BLaER1 (cell line): ENCODE measurements around the gene FGGY.

Experiments
- H3K27ac ChIP-seq: shearing (Covaris generic); formaldehyde crosslinking; 2 replicates; pipeline ENCODE4 v1.8.1; 2022
- H3K27me3 ChIP-seq: shearing (Covaris generic); formaldehyde crosslinking; 2 replicates; pipeline ENCODE4 v1.8.1; 2022
- H3K36me3 ChIP-seq: shearing (Covaris generic); formaldehyde crosslinking; 2 replicates; pipeline ENCODE4 v1.8.1; 2022
- H3K4me1 ChIP-seq: shearing (Covaris generic); formaldehyde crosslinking; 2 replicates; pipeline ENCODE4 v1.8.1; 2022
- H3K4me2 ChIP-seq: shearing (Covaris generic); formaldehyde crosslinking; 2 replicates; pipeline ENCODE4 v1.8.1; 2022
- H3K4me3 ChIP-seq: shearing (Covaris generic); formaldehyde crosslinking; 2 replicates; pipeline ENCODE4 v1.8.1; 2022
- H3K9ac ChIP-seq: shearing (Covaris generic); formaldehyde crosslinking; 2 replicates; pipeline ENCODE4 v1.8.1; 2022
- H3K9me3 ChIP-seq: shearing (Covaris generic); formaldehyde crosslinking; 2 replicates; pipeline ENCODE4 v1.8.1; 2022
- H4K20me1 ChIP-seq: shearing (Covaris generic); formaldehyde crosslinking; 2 replicates; pipeline ENCODE4 v1.8.1; 2022
- Cebpa-rat ChIP-seq: shearing (Covaris generic); IDR thresholded peaks from 2 replicates; pipeline ENCODE4 v1.8.1; 2022

FGGY gene

DNA sequence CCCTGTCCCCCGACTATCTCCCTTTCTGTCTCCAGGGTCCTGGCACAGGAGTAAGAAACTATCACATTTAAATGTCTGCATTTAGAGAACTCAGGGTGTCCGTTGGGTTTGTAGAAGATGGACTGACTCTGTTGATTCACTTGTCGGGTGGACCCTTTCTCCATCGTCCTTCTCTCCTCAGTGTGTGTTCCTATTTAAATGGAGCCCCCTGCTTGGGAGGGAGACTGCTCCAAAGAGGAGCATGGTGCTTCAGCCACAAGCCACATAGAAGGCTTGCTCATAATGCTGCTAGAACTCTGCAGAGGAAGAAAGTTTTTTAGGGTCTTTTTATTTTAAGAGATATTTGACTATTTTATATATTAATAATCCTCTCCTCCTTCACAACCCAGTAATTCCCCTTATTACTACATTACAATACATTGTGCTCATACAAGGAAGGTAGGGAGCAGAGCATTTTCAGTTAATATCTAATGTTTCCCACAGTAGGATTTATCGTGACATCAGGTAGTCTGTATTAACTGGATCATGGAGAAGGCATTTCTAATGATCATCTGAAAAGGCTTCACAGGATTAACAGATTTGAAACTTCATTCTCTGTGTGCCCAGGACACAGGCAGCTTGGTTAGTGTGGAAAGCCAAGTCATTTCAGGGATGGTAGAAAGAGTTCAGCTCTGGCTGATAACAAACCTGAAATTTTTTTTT, 13.8 kb downstream of the FGGY start:
- Histone ChIP-seq H3K27ac (no peak overlapping the region), H4K20me1 (no peaks in the 10 kb centered on the region), H3K9me3 (peaks cover 3% of the 10 kb centered on the region), H3K4me3 (no peak overlapping the region), H3K27me3 (no peaks in the 10 kb centered on the region), H3K4me1 (peaks cover 12% of the 10 kb centered on the region), H3K36me3 (no peaks in the 10 kb centered on the region), H3K9ac (no peak overlapping the region), H3K4me2 (no peak overlapping the region)
- TF ChIP-seq Cebpa-rat: no peak

DNA sequence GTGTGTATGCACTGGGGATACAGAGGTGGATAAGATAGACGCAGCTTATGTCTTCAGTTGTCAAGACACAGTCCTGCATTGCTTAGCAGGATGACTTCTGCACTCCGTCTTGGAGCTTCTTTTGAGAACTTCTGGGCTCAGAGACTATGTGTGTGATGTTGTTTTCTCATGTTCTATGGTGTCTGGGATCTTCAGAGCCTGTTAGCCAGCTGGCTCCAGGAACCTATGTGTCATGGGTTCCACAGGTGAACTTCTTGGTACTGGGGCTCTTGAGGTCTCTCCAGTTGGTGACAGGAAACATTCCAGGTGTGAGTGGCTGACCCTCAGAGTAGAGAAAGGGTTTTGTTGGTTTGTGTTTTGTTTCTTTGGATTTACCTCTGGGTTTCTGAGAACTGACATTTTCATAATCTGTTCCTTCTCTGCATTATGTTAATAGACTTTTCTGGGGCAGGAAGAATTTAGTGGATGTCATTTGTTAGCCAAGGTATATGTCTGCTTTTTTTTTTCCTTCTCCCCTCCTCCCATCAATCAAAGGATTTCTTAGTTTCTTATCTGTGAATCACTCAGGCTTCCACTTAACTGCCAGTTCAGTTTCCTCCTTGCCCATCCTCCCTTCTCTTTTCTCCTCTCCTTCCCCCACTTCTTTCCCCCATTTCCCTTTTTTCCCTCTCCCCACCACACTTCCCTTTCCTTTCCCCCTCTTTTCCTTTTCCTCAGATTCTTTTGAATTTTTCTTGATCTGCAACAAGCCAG, 18.1 kb downstream of the FGGY start:
- H3K4me2 ChIP-seq: peak overlapping the region; percentile 77
- no peaks in the 10 kb centered on the region for H4K20me1 ChIP-seq
- no peaks in the 10 kb centered on the region for H3K36me3 ChIP-seq
- H3K9me3 ChIP-seq: no peaks in the 10 kb centered on the region
- H3K9ac ChIP-seq: no peak overlapping the region
- H3K4me3 ChIP-seq: no peak overlapping the region
- H3K27ac ChIP-seq: peak overlapping the region; percentile 45; the same call in 1 of the 2 replicates
- peaks cover 50% of the 10 kb centered on the region for H3K4me1 ChIP-seq
- no peak for TF ChIP-seq Cebpa-rat
- no peaks in the 10 kb centered on the region for H3K27me3 ChIP-seq

DNA sequence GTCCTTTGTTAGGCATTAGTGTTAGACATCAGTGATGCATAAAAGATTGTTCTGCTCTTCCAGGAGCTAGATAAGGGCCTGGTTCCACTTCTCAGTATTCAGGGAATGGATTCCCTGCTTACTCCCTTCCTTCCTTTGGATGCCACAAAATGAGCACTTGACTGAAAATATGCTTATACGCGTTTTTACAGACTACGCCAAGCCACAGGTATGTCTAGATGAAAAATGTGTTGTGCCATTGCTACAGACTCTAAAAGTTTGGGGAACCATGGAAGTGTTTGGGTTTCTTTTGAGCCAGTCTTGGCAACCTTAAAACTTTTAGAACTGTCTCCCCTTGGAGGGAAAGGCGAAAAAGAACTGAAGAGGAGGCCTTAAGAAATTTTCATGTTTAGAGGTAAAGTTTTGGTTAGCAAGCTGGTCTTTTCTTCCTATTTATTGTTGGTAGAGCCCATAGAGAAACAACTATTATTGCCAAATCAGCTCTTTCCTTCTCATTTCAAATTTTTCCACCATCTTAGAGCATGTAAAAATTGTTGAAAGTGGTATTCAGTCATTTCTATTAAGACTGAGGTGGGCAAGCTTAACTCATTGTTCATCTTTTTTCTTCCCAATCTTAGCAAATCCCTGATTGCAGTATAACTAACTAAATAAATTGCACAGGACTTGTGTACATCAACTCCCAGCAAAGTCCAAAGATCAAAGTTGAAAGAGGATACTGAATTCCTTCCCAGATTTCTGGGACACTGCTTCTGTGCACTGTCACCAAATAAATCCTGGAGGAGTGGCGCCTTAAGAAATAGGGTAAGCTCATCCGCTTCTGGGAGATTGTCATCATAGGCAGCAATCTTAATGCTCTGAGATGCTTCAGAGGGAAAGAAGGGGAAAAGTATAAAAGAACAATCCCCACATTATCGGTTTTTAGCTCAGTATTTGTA, 18.9 kb downstream of the FGGY start:
- peak overlapping the region; percentile 77 for H3K4me2 ChIP-seq
- H3K4me1 ChIP-seq: peaks cover 53% of the 10 kb centered on the region

DNA sequence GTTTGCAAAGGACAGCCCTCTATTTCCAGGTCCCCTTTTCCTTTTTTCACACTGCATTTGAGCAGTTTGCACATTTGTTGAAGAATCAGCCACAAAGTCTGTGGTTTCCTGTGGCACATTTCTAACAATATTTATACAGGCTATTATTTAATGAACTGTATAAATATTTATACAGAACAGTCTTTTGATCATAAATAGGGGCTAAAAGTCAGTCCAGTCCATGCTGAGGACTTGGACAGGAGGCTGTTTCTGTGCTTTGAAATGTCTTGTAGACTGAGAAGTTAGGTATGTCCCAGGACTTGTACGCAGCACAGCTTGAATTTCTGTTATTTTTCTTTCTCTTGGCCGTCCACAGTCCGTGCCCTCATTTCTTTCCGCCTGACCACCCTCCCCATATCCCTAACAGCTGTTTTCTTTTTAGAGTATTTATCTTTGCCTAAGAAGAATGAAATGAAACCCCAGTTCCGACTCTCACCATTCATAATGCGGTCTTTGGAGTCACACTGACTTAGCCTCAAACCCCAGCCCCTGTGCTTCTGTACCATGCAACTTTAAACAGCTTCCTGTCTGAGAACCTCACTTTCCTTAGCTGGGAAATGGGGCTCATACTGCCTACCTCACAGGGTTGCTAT, 19.7 kb downstream of the FGGY start:
- peaks cover 53% of the 10 kb centered on the region for H3K4me1 ChIP-seq
- no peak for TF ChIP-seq Cebpa-rat
- H3K9ac ChIP-seq: peak overlapping the region; percentile 2; the same call in 1 of the 2 replicates
- no peaks in the 10 kb centered on the region for H4K20me1 ChIP-seq
- H3K9me3 ChIP-seq: no peaks in the 10 kb centered on the region
- H3K27me3 ChIP-seq: no peaks in the 10 kb centered on the region
- peak overlapping the region; percentile 30 for H3K4me3 ChIP-seq
- peak overlapping the region; percentile 77 for H3K4me2 ChIP-seq
- peak overlapping the region; percentile 45 for H3K27ac ChIP-seq
- H3K36me3 ChIP-seq: no peaks in the 10 kb centered on the region

More for the DNA sequence above, 18.9 kb downstream of the FGGY start:
- Histone ChIP-seq H3K4me3 (no peak overlapping the region), H3K27me3 (no peaks in the 10 kb centered on the region), H3K9ac (peak overlapping the region; percentile 2; the same call in 1 of the 2 replicates), H3K27ac (peak overlapping the region; percentile 45), H4K20me1 (no peaks in the 10 kb centered on the region), H3K36me3 (no peaks in the 10 kb centered on the region), H3K9me3 (no peaks in the 10 kb centered on the region)
- no peak for TF ChIP-seq Cebpa-rat

DNA sequence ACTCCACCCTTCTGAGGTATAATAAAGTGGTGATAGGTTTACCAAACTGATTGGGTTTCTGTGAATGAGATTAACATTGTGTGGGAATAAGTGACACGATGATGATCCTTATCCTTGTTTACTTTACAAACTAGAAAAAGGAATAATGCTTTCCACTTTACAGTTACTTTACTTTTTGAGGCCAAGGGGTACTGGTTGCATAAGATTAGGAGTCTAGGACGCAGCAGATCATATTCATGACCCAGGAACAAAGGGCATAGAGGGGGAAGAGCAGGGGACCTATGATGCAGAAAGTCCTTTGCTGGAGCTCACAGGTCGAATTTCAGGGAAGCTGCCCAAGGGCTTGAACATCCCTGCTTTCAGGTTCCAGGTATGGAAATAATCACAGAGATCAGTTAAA, 20.4 kb downstream of the FGGY start:
- Histone ChIP-seq H3K4me1 (peaks cover 53% of the 10 kb centered on the region), H3K36me3 (no peaks in the 10 kb centered on the region), H3K27ac (peak overlapping the region; percentile 45), H3K27me3 (no peaks in the 10 kb centered on the region), H3K4me3 (no peak overlapping the region), H3K9me3 (no peaks in the 10 kb centered on the region), H4K20me1 (no peaks in the 10 kb centered on the region), H3K4me2 (peak overlapping the region; percentile 77), H3K9ac (peak overlapping the region; percentile 2; the same call in 1 of the 2 replicates)
- TF ChIP-seq Cebpa-rat: no peak

DNA sequence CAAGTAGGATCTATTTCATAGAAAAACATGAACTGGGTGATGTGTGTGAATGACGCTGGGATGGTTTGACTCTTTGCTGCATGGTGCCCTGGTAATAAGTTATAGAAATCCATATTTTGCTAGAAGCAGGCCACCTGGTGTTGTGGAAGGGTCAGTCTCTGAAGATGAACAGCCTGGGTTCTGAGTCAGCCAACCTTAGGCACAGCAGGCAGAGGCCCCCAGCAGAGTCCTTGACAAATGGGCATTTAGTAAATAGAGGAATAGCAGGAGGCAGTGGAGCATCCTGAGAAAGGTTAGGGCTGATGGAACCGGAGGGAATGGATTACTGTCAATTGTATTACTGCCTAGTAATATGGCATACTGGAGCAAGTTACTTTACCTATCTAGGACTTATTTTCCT, 20.9 kb downstream of the FGGY start:
- Histone ChIP-seq H3K4me1 (peaks cover 53% of the 10 kb centered on the region), H3K4me2 (peak overlapping the region; percentile 77), H3K9me3 (no peaks in the 10 kb centered on the region), H3K27ac (no peak overlapping the region), H3K27me3 (no peaks in the 10 kb centered on the region), H3K4me3 (no peak overlapping the region), H3K36me3 (no peaks in the 10 kb centered on the region), H4K20me1 (no peaks in the 10 kb centered on the region), H3K9ac (no peak overlapping the region)
- no peak for TF ChIP-seq Cebpa-rat

DNA sequence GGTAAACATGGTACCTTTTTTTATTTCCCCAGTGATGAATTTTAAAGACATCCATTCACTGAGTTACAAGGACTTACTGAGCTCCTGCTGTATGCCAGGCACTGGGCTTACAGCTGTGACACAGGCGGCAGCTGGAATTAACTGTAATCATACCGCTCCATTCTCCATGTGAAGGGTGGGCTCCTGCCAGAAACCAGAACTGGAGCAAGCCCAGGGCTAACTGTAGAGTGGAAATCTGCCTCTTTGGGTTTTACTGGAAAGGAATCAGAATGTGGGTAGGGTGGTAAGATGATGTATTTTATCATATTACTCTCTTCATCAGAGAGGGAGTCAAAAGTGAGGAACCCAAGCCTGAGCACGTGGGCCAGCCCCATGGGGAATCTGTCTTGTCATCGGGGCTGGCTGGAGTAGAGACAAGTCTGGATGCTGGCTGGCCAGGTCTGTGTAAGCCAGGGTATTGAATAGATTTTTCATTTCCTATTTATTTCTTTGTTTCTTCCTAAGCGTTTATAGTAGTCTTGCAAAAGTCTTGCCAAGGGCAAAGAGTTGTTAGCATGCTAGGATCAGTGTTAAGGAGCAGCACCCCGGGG, 21.5 kb downstream of the FGGY start:
- H3K27ac ChIP-seq: no peak overlapping the region
- no peaks in the 10 kb centered on the region for H3K27me3 ChIP-seq
- peak overlapping the region; percentile 21; the same call in 1 of the 2 replicates for H3K4me2 ChIP-seq
- H3K9ac ChIP-seq: no peak overlapping the region
- no peaks in the 10 kb centered on the region for H3K9me3 ChIP-seq
- H3K4me1 ChIP-seq: peaks cover 53% of the 10 kb centered on the region
- no peaks in the 10 kb centered on the region for H4K20me1 ChIP-seq
- no peak overlapping the region for H3K4me3 ChIP-seq
- no peaks in the 10 kb centered on the region for H3K36me3 ChIP-seq
- no peak for TF ChIP-seq Cebpa-rat

DNA sequence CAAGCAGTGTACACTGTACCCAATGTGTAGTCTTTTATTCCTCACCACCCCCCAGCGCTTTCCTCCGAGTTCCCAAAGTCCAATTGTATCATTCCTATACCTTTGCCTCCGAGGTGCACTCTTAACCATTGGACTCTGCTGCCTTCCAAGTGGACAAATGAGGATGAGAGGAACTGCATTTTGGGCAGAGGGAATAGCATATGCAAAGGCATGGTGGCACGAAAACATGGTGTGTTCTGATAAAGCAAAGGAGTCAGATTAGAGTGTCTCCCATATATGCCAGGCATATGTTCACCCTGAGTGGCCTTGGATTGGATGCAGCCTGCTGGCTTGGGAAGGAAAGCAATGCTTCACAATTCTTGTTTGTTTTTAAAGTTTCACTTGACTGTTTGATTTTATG, 25.5 kb downstream of the FGGY start:
- Histone ChIP-seq H3K9ac (no peak overlapping the region), H4K20me1 (no peaks in the 10 kb centered on the region), H3K36me3 (peaks cover 11% of the 10 kb centered on the region; the same call in 1 of the 2 replicates), H3K4me1 (peaks cover 25% of the 10 kb centered on the region), H3K9me3 (peaks cover 8% of the 10 kb centered on the region), H3K4me3 (no peak overlapping the region), H3K4me2 (no peak overlapping the region), H3K27ac (no peak overlapping the region), H3K27me3 (no peaks in the 10 kb centered on the region)
- TF ChIP-seq Cebpa-rat: no peak

DNA sequence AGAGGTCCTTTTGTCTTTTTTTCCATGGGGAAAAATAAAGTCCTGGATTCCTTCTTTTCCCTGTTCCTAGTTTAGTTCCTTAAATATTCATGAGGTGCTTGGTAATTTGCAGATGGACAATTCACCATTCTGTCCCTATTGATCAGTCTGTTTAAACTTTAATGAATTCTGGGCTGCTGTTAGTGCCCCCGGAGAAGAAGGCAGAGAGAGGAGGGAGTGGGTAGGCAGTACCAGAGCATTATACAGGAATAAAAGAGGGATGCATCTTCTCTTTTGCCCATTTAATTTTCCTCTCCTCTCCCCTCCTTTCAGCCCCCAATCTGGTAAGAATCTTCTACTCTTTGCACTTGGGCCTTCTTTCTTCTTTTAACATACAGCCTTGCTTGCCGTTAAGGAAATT, 25.9 kb downstream of the FGGY start:
- H3K4me1 ChIP-seq: peaks cover 20% of the 10 kb centered on the region
- H3K4me2 ChIP-seq: no peak overlapping the region
- TF ChIP-seq Cebpa-rat: no peak
- H3K27me3 ChIP-seq: no peaks in the 10 kb centered on the region
- H3K9ac ChIP-seq: no peak overlapping the region
- H3K4me3 ChIP-seq: no peak overlapping the region
- no peaks in the 10 kb centered on the region for H4K20me1 ChIP-seq
- no peak overlapping the region for H3K27ac ChIP-seq
- H3K36me3 ChIP-seq: peaks cover 11% of the 10 kb centered on the region; the same call in 1 of the 2 replicates
- peaks cover 8% of the 10 kb centered on the region for H3K9me3 ChIP-seq
